B cell (primary cell): ENCODE data around the gene CILP2.

ENCODE experiments used
- EZH2 ChIP-seq: IDR thresholded peaks from 2 replicates; pipeline ENCODE4 v1.6.1; 2012; ENCODE audit warnings: borderline replicate concordance, low read depth, mild to moderate bottlenecking, moderate library complexity, low read length; ENCODE audit not compliant: insufficient read depth, poor library complexity, severe bottlenecking
- TF ChIP-seq, protein P1 (sequence below): fragments of 200-600 bp; IDR thresholded peaks from one replicate; pipeline ENCODE4 v1.8.0; 2022; ENCODE audit warnings: antibody characterized with exemption, mild to moderate bottlenecking

DNA sequence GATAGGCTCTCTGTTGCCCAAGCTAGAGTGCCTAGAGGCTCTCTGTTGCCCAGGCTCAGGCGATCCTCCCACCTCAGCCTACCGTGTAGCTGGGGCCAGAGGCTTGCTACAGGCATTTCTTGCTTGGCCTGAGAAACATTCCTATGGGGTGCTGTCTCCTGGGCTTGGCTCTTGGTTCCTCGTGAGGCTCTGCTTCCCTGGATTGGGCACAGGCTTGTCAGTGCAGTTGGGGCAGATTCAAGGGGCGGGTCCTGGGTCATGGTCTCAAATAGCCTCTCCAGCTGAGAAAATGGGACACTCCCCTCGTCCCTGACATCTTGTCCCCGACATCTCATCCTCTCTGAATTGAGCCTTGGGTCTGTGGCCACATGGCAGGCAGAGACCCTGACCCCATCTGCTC is 27.6 kb upstream of the CILP2 start:
- TF ChIP-seq, protein P1, sequence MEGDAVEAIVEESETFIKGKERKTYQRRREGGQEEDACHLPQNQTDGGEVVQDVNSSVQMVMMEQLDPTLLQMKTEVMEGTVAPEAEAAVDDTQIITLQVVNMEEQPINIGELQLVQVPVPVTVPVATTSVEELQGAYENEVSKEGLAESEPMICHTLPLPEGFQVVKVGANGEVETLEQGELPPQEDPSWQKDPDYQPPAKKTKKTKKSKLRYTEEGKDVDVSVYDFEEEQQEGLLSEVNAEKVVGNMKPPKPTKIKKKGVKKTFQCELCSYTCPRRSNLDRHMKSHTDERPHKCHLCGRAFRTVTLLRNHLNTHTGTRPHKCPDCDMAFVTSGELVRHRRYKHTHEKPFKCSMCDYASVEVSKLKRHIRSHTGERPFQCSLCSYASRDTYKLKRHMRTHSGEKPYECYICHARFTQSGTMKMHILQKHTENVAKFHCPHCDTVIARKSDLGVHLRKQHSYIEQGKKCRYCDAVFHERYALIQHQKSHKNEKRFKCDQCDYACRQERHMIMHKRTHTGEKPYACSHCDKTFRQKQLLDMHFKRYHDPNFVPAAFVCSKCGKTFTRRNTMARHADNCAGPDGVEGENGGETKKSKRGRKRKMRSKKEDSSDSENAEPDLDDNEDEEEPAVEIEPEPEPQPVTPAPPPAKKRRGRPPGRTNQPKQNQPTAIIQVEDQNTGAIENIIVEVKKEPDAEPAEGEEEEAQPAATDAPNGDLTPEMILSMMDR: no peak
- TF ChIP-seq EZH2: no peak
